IMR-90 (cell line): ENCODE results near the gene SIPA1L3. TPM values are rescaled to one million over a fixed set of nuclear protein-coding genes. Genes with fewer than 3 reads are reported as not detected.

Experiments used
- ATAC-seq: fragments of 200-7000 bp; cut with Tn5 transposase; 2 replicates; pipeline ENCODE4 v1.9.1; 2020; ENCODE audit warnings: low read depth, mild to moderate bottlenecking, moderate library complexity
- BruUV-seq: library from RNA; stranded (reverse); fragments of 400-500 nt; replicated peaks from 2 replicates; lab custom pipeline; 2021; lab: Mats Ljungman, UMichigan
- CTCF ChIA-PET: fragments of 300-600 bp; formaldehyde crosslinking; extraction: SDS; loops from one replicate; lab custom pipeline; 2021; ENCODE audit warnings: antibody characterized with exemption; lab: Yijun Ruan, JAX
- POLR2A ChIA-PET: fragments of 300-600 bp; sonication (Branson Sonifier 250); formaldehyde crosslinking; loops from one replicate; lab custom pipeline; 2022; ENCODE audit warnings: antibody characterized with exemption; ENCODE audit not compliant: unreplicated experiment; lab: Charles Lee
- DNase-seq: peaks from one replicate; pipeline ENCODE4 v3.0.0; 2013
- H2AFZ ChIP-seq: replicated peaks from 2 replicates; pipeline ENCODE3; 2013; ENCODE audit warnings: low read length, mild to moderate bottlenecking; ENCODE audit not compliant: poor library complexity
- H2AK5ac ChIP-seq: 2 replicates; pipeline ENCODE4 v1.6.1; 2013; ENCODE audit warnings: low read depth, low read length, inconsistent platforms
- H2AK9ac ChIP-seq: replicated peaks from 2 replicates; pipeline ENCODE3; 2013; ENCODE audit warnings: mild to moderate bottlenecking, low read depth, low read length, moderate library complexity; ENCODE audit not compliant: poor library complexity
- H2BK120ac ChIP-seq: 2 replicates; pipeline ENCODE4 v1.6.1; 2013; ENCODE audit warnings: low read depth, low read length, inconsistent platforms
- H2BK15ac ChIP-seq: 3 replicates; pipeline ENCODE4 v1.6.1; 2013; ENCODE audit warnings: low read depth, low read length, inconsistent platforms
- H2BK20ac ChIP-seq: 2 replicates; pipeline ENCODE4 v1.6.1; 2013; ENCODE audit warnings: low read depth, mild to moderate bottlenecking, inconsistent platforms, low read length, moderate library complexity
- H2BK5ac ChIP-seq: 2 replicates; pipeline ENCODE4 v1.6.1; 2013; ENCODE audit warnings: mild to moderate bottlenecking, low read depth, low read length, inconsistent platforms; ENCODE audit not compliant: poor library complexity, severe bottlenecking
- H3K14ac ChIP-seq: replicated peaks from 2 replicates; pipeline ENCODE4 v1.6.1; 2013; ENCODE audit warnings: low read depth, low read length, inconsistent platforms
- H3K18ac ChIP-seq: 2 replicates; pipeline ENCODE4 v1.6.1; 2013; ENCODE audit warnings: low read depth, low read length, control low read depth
- H3K23ac ChIP-seq: 2 replicates; pipeline ENCODE4 v1.6.1; 2013; ENCODE audit warnings: low read depth, low read length, inconsistent platforms
- H3K27ac ChIP-seq: 2 replicates; pipeline ENCODE4 v1.5.1; 2013; ENCODE audit warnings: mild to moderate bottlenecking, control low read depth, low read length; ENCODE audit not compliant: insufficient read depth
- H3K27me3 ChIP-seq: 2 replicates; pipeline ENCODE4 v1.6.1; 2013; ENCODE audit warnings: low read length; ENCODE audit not compliant: control insufficient read depth, insufficient read depth
- H3K36me3 ChIP-seq: 2 replicates; pipeline ENCODE4 v1.6.1; 2013; ENCODE audit warnings: low read length, mixed read lengths; ENCODE audit not compliant: control insufficient read depth, insufficient read depth
- H3K4ac ChIP-seq: 2 replicates; pipeline ENCODE4 v1.6.1; 2013; ENCODE audit warnings: low read depth, low read length, inconsistent platforms
- H3K4me1 ChIP-seq: 2 replicates; pipeline ENCODE4 v1.6.1; 2013; ENCODE audit warnings: low read length, mixed read lengths; ENCODE audit not compliant: control insufficient read depth, insufficient read depth
- H3K4me2 ChIP-seq: 2 replicates; pipeline ENCODE4 v1.6.1; 2013; ENCODE audit warnings: low read depth, mild to moderate bottlenecking, control low read depth, low read length, moderate library complexity
- H3K4me3 ChIP-seq: 2 replicates; pipeline ENCODE4 v1.5.1; 2013; ENCODE audit warnings: low read depth, mild to moderate bottlenecking, control low read depth, low read length, moderate library complexity; ENCODE audit not compliant: insufficient read depth
- H3K56ac ChIP-seq: 2 replicates; pipeline ENCODE4 v1.6.1; 2013; ENCODE audit warnings: low read length, inconsistent platforms; ENCODE audit not compliant: insufficient read depth; ENCODE audit errors: extremely low read depth
- H3K79me1 ChIP-seq, 2 experiments: 2 replicates each; pipeline ENCODE4 v1.6.1; 2013; ENCODE audit warnings: low read length in 2 of 2, inconsistent platforms in 1 of 2, low read depth in 1 of 2
- H3K9ac ChIP-seq: 2 replicates; pipeline ENCODE4 v1.6.1; 2013; ENCODE audit warnings: low read depth, low read length, control low read depth
- H3K9me1 ChIP-seq: 2 replicates; pipeline ENCODE4 v1.6.1; 2013; ENCODE audit warnings: low read length, inconsistent platforms; ENCODE audit not compliant: insufficient read depth
- H3K9me3 ChIP-seq: 2 replicates; pipeline ENCODE4 v1.6.1; 2013; ENCODE audit warnings: low read length; ENCODE audit not compliant: control insufficient read depth, insufficient read depth
- H4K20me1 ChIP-seq: 2 replicates; pipeline ENCODE4 v1.6.1; 2013; ENCODE audit warnings: low read length, inconsistent platforms; ENCODE audit not compliant: insufficient read depth
- H4K5ac ChIP-seq: 2 replicates; pipeline ENCODE4 v1.6.1; 2013; ENCODE audit warnings: mild to moderate bottlenecking, low read depth, low read length, control low read depth
- H4K8ac ChIP-seq, 2 experiments: 2 replicates each; pipeline ENCODE4 v1.6.1; 2013; ENCODE audit warnings: low read depth in 2 of 2, low read length in 2 of 2, control low read depth in 1 of 2, inconsistent platforms in 1 of 2
- H4K91ac ChIP-seq: 2 replicates; pipeline ENCODE4 v1.6.1; 2013; ENCODE audit warnings: low read depth, low read length, inconsistent platforms; ENCODE audit not compliant: insufficient read depth
- BHLHE40 ChIP-seq: fragments of 150-350 bp; IDR thresholded peaks from 2 replicates; pipeline ENCODE4 v1.6.1; 2016; ENCODE audit warnings: mild to moderate bottlenecking, low read depth, low read length
- CEBPB ChIP-seq: IDR thresholded peaks from 2 replicates; pipeline ENCODE4 v1.6.1; 2012; ENCODE audit warnings: low read depth, low read length, improper control_type of control experiment
- CHD1 ChIP-seq: IDR thresholded peaks from 2 replicates; pipeline ENCODE4 v1.6.1; 2012; ENCODE audit warnings: low read depth, low read length, improper control_type of control experiment
- CTCF ChIP-seq: conservative IDR thresholded peaks from 2 replicates; pipeline ENCODE4 v1.5.1; 2012; ENCODE audit warnings: mild to moderate bottlenecking, low read depth, low read length, improper control_type of control experiment
- ELK1 ChIP-seq: fragments of 150-350 bp; IDR thresholded peaks from 2 replicates; pipeline ENCODE4 v1.6.1; 2016; ENCODE audit warnings: low read depth, mild to moderate bottlenecking, low read length, moderate library complexity, borderline replicate concordance
- FOS ChIP-seq: fragments of 150-350 bp; IDR thresholded peaks from 2 replicates; pipeline ENCODE4 v1.6.1; 2016; ENCODE audit warnings: low read depth, low read length
- MAFK ChIP-seq: IDR thresholded peaks from 2 replicates; pipeline ENCODE4 v1.6.1; 2012; ENCODE audit warnings: low read depth, low read length, improper control_type of control experiment
- MAZ ChIP-seq: IDR thresholded peaks from 2 replicates; pipeline ENCODE4 v1.6.1; 2012; ENCODE audit warnings: low read depth, mild to moderate bottlenecking, low read length, improper control_type of control experiment, moderate library complexity, borderline replicate concordance
- MXI1 ChIP-seq: IDR thresholded peaks from 2 replicates; pipeline ENCODE4 v1.6.1; 2012; ENCODE audit warnings: low read depth, mild to moderate bottlenecking, low read length, moderate library complexity, borderline replicate concordance
- NFE2L2 ChIP-seq: fragments of 150-350 bp; IDR thresholded peaks from 2 replicates; pipeline ENCODE4 v1.6.1; 2016; ENCODE audit warnings: low read depth, mild to moderate bottlenecking, low read length
- POLR2A ChIP-seq: IDR thresholded peaks from 2 replicates; pipeline ENCODE4 v1.6.1; 2012; ENCODE audit warnings: mild to moderate bottlenecking, low read depth, low read length
- RAD21 ChIP-seq: IDR thresholded peaks from 2 replicates; pipeline ENCODE4 v1.6.1; 2012; ENCODE audit warnings: low read length, improper control_type of control experiment
- RCOR1 ChIP-seq: IDR thresholded peaks from 2 replicates; pipeline ENCODE4 v1.6.1; 2012; ENCODE audit warnings: mild to moderate bottlenecking, low read length, improper control_type of control experiment; ENCODE audit not compliant: insufficient replicate concordance
- RFX5 ChIP-seq: IDR thresholded peaks from 2 replicates; pipeline ENCODE4 v1.8.0; 2012; ENCODE audit warnings: low read depth, mild to moderate bottlenecking, low read length, moderate library complexity
- SMC3 ChIP-seq: fragments of 150-350 bp; IDR thresholded peaks from 2 replicates; pipeline ENCODE4 v1.6.1; 2016; ENCODE audit warnings: low read depth, mild to moderate bottlenecking, antibody characterized with exemption, low read length, moderate library complexity
- USF2 ChIP-seq: fragments of 150-350 bp; IDR thresholded peaks from 2 replicates; pipeline ENCODE4 v1.6.1; 2017; ENCODE audit warnings: mild to moderate bottlenecking, antibody characterized with exemption, low read length, low read depth
- WGBS, 2 experiments: methylation state at CpG; one replicate each; pipeline versions ENCODE4 v1.1.5 to v1.1.7; 2013; ENCODE audit warnings: missing lambda C conversion rate in 2 of 2; ENCODE audit not compliant: insufficient read length in 1 of 2; ENCODE audit errors: extremely low coverage in 2 of 2; 5-methylcytosine and 5-hydroxymethylcytosine counted together
- dilution Hi-C: fragments of 300-500 bp; cut with HindIII; formaldehyde crosslinking; loops from one replicate; pipeline ENCODE4 v1.14.3; 2018; ENCODE audit warnings: low sequenced_read_pairs; ENCODE audit not compliant: unreplicated experiment
- in situ Hi-C: fragments of 300-500 bp; cut with MboI; formaldehyde crosslinking; loops from 3 replicates; pipeline ENCODE4 v1.14.3; 2019; ENCODE audit warnings: low sequenced_read_pairs, inconsistent platforms, mixed read lengths
- intact Hi-C: fragments of 100-400 bp; cut with micrococcal nuclease; formaldehyde crosslinking; loops from 2 replicates; pipeline ENCODE4 v1.10.0; 2022
- polyA plus RNA-seq, 3 experiments: library from polyadenylated mRNA; depleted of rRNA; stranded (reverse); fragments of >200 nt; gene quantifications; 2 replicates each; pipeline ENCODE4 v1.2.3, GENCODE V29; 2012; ENCODE audit warnings: low replicate concordance in 1 of 3
- total RNA-seq: library from RNA; depleted of rRNA; stranded (reverse); fragments of >200 nt; gene quantifications from 2 replicates; pipeline ENCODE4 v1.2.3, GENCODE V29; 2012

The SIPA1L3 gene
- total and polyA plus RNA-seq, 2 of the 4 experiments (the other 2 are of a cell fraction) = 4.1 to 9.4 TPM

- no peak overlapping the region for H3K4ac ChIP-seq
- intact Hi-C loops = no loop called here
Measured at GRCh38 chr19:37972803-37973202, 65.8 kb downstream of the SIPA1L3 start.

More at GRCh38 chr19:37972803-37973202, 65.8 kb downstream of the SIPA1L3 start:
- H2AK5ac ChIP-seq = no peak overlapping the region
- no peak overlapping the region for H3K4me2 ChIP-seq
- H2BK120ac ChIP-seq = no peak overlapping the region
- WGBS, 2 experiments = no CpG with 5 or more reads among the region's 3 CpGs
- peaks cover 4% of the 10 kb centered on the region for H3K4me1 ChIP-seq
- peaks cover 3% of the 10 kb centered on the region; the same call in 1 of the 2 replicates for H3K36me3 ChIP-seq
- H4K5ac ChIP-seq = no peak overlapping the region
- no peak overlapping the region for H2AFZ ChIP-seq
- in situ Hi-C loops = no loop called here
- peaks cover 36 to 91% of the 10 kb centered on the region in 2 experiments for H3K79me1 ChIP-seq
- H3K23ac ChIP-seq = no peak overlapping the region
- no peak overlapping the region; the same call in 1 of the 2 replicates for H2BK20ac ChIP-seq
- no peak overlapping the region for H3K56ac ChIP-seq
- no peaks in the 10 kb centered on the region for H3K27me3 ChIP-seq
- no peak overlapping the region for H3K4me3 ChIP-seq
- no peak overlapping the region for H2AK9ac ChIP-seq
- no peak overlapping the region for H3K18ac ChIP-seq
- peak overlapping the region; percentile 37; the same call in 1 of the 2 replicates for H3K14ac ChIP-seq
- no peak overlapping the region for H2BK15ac ChIP-seq
- CTCF ChIA-PET = no interaction called here
- no peak overlapping the region for H4K8ac ChIP-seq
- H4K91ac ChIP-seq = no peak overlapping the region
- no peak for DNase-seq
- POLR2A ChIA-PET = no interaction called here
- no peak overlapping the region for H3K9ac ChIP-seq
- no peak overlapping the region for H2BK5ac ChIP-seq
- dilution Hi-C loops = no loop called here
- H3K27ac ChIP-seq = no peak overlapping the region
- TF ChIP-seq FOS (no peak), RAD21 (no peak), BHLHE40 (no peak), CEBPB (no peak), MXI1 (no peak), CTCF (no peak), NFE2L2 (no peak), MAFK (no peak), POLR2A (no peak), RFX5 (no peak), RCOR1 (no peak), ELK1 (no peak), CHD1 (no peak), MAZ (no peak), USF2 (no peak), SMC3 (no peak)
- H4K20me1 ChIP-seq = no peaks in the 10 kb centered on the region
- ATAC-seq = no peak
- H3K9me3 ChIP-seq = peaks cover 6% of the 10 kb centered on the region
- peaks cover 7% of the 10 kb centered on the region for H3K9me1 ChIP-seq
- BruUV-seq = no TSS peak
